Neuron (in vitro differentiated cells): ENCODE results near the gene RNASEH2B.

Experiments
- H2AFZ ChIP-seq: one replicate; pipeline ENCODE4 v1.6.1; 2013; ENCODE audit warnings: low read depth, mild to moderate bottlenecking, inconsistent platforms, low read length, moderate library complexity
- H3K27me3 ChIP-seq: one replicate; pipeline ENCODE4 v1.6.1; 2013; ENCODE audit warnings: low read length; ENCODE audit not compliant: insufficient read depth
- H3K36me3 ChIP-seq: one replicate; pipeline ENCODE4 v1.6.1; 2013; ENCODE audit warnings: low read length; ENCODE audit not compliant: insufficient read depth
- H3K4me1 ChIP-seq: one replicate; pipeline ENCODE4 v1.6.1; 2013; ENCODE audit warnings: low read length; ENCODE audit not compliant: insufficient read depth
- H3K4me3 ChIP-seq: 2 replicates; pipeline ENCODE4 v1.5.1; 2013; ENCODE audit warnings: mild to moderate bottlenecking, low read length, moderate library complexity
- H3K9me3 ChIP-seq: one replicate; pipeline ENCODE4 v1.6.1; 2013; ENCODE audit warnings: low read length

The RNASEH2B gene

DNA sequence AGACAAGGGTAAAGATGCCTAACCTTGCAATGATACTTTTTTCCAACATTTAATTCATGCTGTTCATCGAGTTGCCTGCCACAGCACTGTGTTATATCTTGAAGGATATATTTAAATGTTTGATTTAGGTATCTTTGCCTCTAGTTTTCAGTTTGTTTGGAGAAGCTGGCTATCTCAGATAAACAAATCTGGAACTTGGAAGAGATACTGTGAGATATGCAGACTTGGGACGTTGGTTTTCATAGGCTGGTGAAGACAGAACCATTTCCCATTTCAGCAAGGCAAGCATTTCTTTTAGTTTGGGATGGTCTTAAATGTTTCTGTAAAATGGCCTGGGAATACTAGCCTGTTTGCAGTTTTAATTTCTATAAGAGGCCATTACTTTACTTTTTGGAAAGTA lies 3.3 kb downstream of the RNASEH2B start:
- Histone ChIP-seq H3K9me3 (peaks cover 3% of the 10 kb centered on the region), H2AFZ (no peak overlapping the region), H3K36me3 (no peaks in the 10 kb centered on the region), H3K27me3 (no peaks in the 10 kb centered on the region), H3K4me3 (no peak overlapping the region), H3K4me1 (peaks cover 20% of the 10 kb centered on the region)

GRCh38 chr13:50914176-50914700 lies 4.6 kb downstream of the RNASEH2B start:
- Histone ChIP-seq H3K36me3 (no peaks in the 10 kb centered on the region), H3K27me3 (no peaks in the 10 kb centered on the region), H3K4me1 (peaks cover 18% of the 10 kb centered on the region), H2AFZ (no peak overlapping the region), H3K4me3 (no peak overlapping the region), H3K9me3 (peaks cover 3% of the 10 kb centered on the region)

GRCh38 chr13:50914848-50915247 lies 5.3 kb downstream of the RNASEH2B start:
- Histone ChIP-seq H3K4me3 (no peak overlapping the region), H3K9me3 (peaks cover 3% of the 10 kb centered on the region), H3K36me3 (no peaks in the 10 kb centered on the region), H3K27me3 (no peaks in the 10 kb centered on the region), H2AFZ (no peak overlapping the region), H3K4me1 (peaks cover 15% of the 10 kb centered on the region)

DNA sequence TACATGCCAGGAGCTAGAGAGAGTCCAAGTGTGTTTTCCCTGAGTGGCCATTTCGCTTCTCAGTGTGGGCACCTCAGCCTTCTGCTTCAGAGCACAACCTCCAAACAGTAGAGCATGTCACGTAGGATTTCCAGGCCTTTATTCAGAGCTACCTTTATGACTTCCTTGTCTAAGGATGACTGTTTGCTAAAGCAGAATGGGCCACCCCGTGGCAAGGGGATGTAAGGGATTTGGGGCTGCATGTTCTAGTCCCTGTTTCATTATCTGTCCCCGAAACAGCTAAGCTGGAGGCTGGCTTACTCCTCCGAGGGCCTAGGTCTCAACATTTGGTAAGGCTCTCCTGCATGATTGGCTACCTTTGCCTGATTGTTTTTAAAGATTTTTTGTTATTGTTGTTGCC lies 6.0 kb downstream of the RNASEH2B start:
- Histone ChIP-seq H3K4me3 (no peak overlapping the region), H3K36me3 (no peaks in the 10 kb centered on the region), H3K4me1 (peaks cover 14% of the 10 kb centered on the region), H3K27me3 (no peaks in the 10 kb centered on the region), H2AFZ (no peak overlapping the region), H3K9me3 (peaks cover 3% of the 10 kb centered on the region)

- Histone ChIP-seq H3K36me3 (no peaks in the 10 kb centered on the region), H2AFZ (no peak overlapping the region), H3K4me1 (peaks cover 2% of the 10 kb centered on the region), H3K4me3 (no peak overlapping the region), H3K27me3 (no peaks in the 10 kb centered on the region), H3K9me3 (peaks cover 3% of the 10 kb centered on the region)
Observed at GRCh38 chr13:50916701-50917184, 7.2 kb downstream of the RNASEH2B start.

DNA sequence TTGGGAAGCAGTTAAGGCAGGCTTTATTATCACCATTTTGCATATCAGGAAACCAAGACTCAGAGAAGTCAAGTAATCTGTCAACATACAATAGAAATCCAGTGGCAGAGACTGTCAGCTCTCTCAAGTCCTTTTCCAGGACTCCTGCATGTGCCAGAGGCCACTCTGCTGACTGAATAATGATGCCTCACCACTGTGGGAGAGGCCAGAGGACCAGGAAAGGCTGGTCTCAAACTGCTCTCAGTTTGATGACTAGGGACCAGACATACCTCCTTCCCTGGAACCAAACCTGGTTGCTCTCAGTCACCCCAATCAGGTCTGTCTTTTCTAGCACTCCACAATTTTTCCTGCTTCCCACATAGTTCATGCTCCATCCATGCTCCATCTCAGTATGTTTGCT lies 8.0 kb downstream of the RNASEH2B start:
- H3K36me3 ChIP-seq, result no peaks in the 10 kb centered on the region
- H3K27me3 ChIP-seq, result no peaks in the 10 kb centered on the region
- H3K4me3 ChIP-seq, result no peak overlapping the region

DNA sequence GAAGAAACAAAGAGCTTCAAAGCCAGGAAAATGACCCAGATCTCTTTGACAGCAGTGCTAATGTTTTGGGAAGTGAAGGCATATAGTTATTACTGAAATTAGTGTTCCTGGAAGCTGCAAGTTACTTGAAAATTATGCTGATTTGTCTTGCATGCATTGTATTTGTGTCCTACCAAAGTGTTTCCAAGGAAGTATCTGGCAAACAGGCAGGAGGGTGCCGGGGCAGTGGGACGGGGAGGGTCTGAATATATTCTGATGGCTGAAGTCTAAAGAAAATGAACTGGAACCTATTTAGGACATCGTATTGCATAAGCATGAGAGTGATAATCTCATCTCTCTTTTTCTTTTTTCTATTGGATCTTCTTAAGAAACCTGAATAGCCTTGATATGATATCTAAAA lies 9.0 kb downstream of the RNASEH2B start:
- H3K36me3 ChIP-seq, result no peaks in the 10 kb centered on the region
- peaks cover 3% of the 10 kb centered on the region for H3K9me3 ChIP-seq
- H3K4me3 ChIP-seq, result no peak overlapping the region
- H3K4me1 ChIP-seq, result no peaks in the 10 kb centered on the region
- no peaks in the 10 kb centered on the region for H3K27me3 ChIP-seq
- no peak overlapping the region for H2AFZ ChIP-seq

More for the DNA sequence above, 8.0 kb downstream of the RNASEH2B start:
- no peaks in the 10 kb centered on the region for H3K4me1 ChIP-seq
- no peak overlapping the region for H2AFZ ChIP-seq
- H3K9me3 ChIP-seq, result peaks cover 3% of the 10 kb centered on the region

- no peak overlapping the region for H3K4me3 ChIP-seq
- no peak overlapping the region for H2AFZ ChIP-seq
- peaks cover 3% of the 10 kb centered on the region for H3K9me3 ChIP-seq
- no peaks in the 10 kb centered on the region for H3K27me3 ChIP-seq
- H3K36me3 ChIP-seq, result no peaks in the 10 kb centered on the region
- no peaks in the 10 kb centered on the region for H3K4me1 ChIP-seq
Observed at GRCh38 chr13:50919277-50919676, 9.7 kb downstream of the RNASEH2B start.

GRCh38 chr13:50921706-50922105 lies 12.1 kb downstream of the RNASEH2B start:
- H3K9me3 ChIP-seq, result peaks cover 7% of the 10 kb centered on the region

DNA sequence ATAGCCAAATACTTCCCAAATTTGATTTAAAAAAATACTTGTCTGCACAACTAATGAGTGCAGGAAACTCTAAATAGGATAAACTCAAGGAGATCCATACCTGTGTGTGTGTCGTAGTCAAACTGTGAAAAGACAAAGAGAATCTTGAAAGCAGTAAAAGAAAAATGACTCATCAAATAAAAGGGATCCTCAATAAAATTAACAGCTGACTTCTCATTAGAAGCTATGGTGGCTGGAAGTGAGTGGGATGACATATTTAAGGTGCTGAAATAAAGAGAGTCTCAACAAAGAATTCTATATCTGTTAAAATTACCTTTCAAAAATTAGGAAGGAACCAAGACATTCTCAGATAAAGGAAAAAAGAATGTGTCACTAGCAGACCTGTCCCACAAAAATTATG lies 13.7 kb downstream of the RNASEH2B start:
- H3K27me3 ChIP-seq, result no peaks in the 10 kb centered on the region
- no peak overlapping the region for H2AFZ ChIP-seq
- H3K4me3 ChIP-seq, result no peak overlapping the region
- no peaks in the 10 kb centered on the region for H3K36me3 ChIP-seq
- peaks cover 4% of the 10 kb centered on the region for H3K9me3 ChIP-seq
- no peaks in the 10 kb centered on the region for H3K4me1 ChIP-seq

More at GRCh38 chr13:50921706-50922105, 12.1 kb downstream of the RNASEH2B start:
- Histone ChIP-seq H3K36me3 (no peaks in the 10 kb centered on the region), H2AFZ (no peak overlapping the region), H3K27me3 (no peaks in the 10 kb centered on the region), H3K4me1 (no peaks in the 10 kb centered on the region), H3K4me3 (no peak overlapping the region)

DNA sequence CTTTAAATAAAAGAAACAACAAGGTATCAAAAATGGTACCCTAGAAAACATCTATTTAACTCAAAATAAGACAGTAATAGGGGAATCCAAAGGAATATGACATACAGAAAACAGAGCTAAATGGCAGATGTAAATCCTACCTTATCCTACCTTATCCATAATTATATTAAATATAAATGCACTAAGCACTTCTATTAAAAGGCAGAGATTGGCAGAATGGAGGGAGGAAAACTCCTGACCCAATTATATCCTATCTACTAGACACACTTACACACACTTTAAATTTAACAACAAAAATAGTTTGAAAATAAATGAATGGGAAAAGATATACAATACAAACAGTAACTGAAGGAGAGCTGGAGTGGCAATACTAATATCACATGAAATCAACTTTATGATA lies 14.4 kb downstream of the RNASEH2B start:
- H3K9me3 ChIP-seq, result peaks cover 4% of the 10 kb centered on the region

GRCh38 chr13:50927701-50928100 lies 18.1 kb downstream of the RNASEH2B start:
- H3K4me3 ChIP-seq, result no peak overlapping the region
- H3K27me3 ChIP-seq, result no peaks in the 10 kb centered on the region
- H3K36me3 ChIP-seq, result peaks cover under 1% of the 10 kb centered on the region
- no peaks in the 10 kb centered on the region for H3K4me1 ChIP-seq
- H2AFZ ChIP-seq, result no peak overlapping the region
- H3K9me3 ChIP-seq, result peaks cover 4% of the 10 kb centered on the region

More for the DNA sequence above, 14.4 kb downstream of the RNASEH2B start:
- Histone ChIP-seq H2AFZ (no peak overlapping the region), H3K4me1 (no peaks in the 10 kb centered on the region), H3K27me3 (no peaks in the 10 kb centered on the region), H3K4me3 (no peak overlapping the region), H3K36me3 (no peaks in the 10 kb centered on the region)

- Histone ChIP-seq H3K36me3 (peaks cover 4% of the 10 kb centered on the region), H3K4me1 (no peaks in the 10 kb centered on the region), H3K27me3 (no peaks in the 10 kb centered on the region), H3K4me3 (no peak overlapping the region), H2AFZ (no peak overlapping the region), H3K9me3 (peaks cover 4% of the 10 kb centered on the region)
Observed at GRCh38 chr13:50928102-50928501, 18.5 kb downstream of the RNASEH2B start.
